GM18499 (cell line): ENCODE results near the gene SYNPO.

Source experiments
- ATAC-seq: cut with Tn5 transposase; IDR thresholded peaks from one replicate; pipeline ENCODE4 v1.9.1; 2021; ENCODE audit warnings: moderate number of reproducible peaks; ENCODE audit not compliant: insufficient read depth, unreplicated experiment

Gene SYNPO

GRCh38 chr5:150605546-150605945 lies 34.9 kb upstream of the SYNPO start:
- ATAC-seq: no peak

- no peak for ATAC-seq
These were observed 34.0 kb upstream of the SYNPO start for GRCh38 chr5:150606476-150606875.

GRCh38 chr5:150607105-150607504 lies 33.4 kb upstream of the SYNPO start:
- ATAC-seq: no peak

GRCh38 chr5:150607991-150608390 lies 32.5 kb upstream of the SYNPO start:
- ATAC-seq: no peak

GRCh38 chr5:150608991-150609390 lies 31.5 kb upstream of the SYNPO start:
- ATAC-seq: no peak

GRCh38 chr5:150609843-150610584 lies 30.4 kb upstream of the SYNPO start:
- no peak for ATAC-seq

- no peak for ATAC-seq
These were observed 29.4 kb upstream of the SYNPO start for GRCh38 chr5:150611026-150611425.

GRCh38 chr5:150612405-150612804 lies 28.1 kb upstream of the SYNPO start:
- ATAC-seq: no peak

- ATAC-seq: no peak
These were observed 27.4 kb upstream of the SYNPO start for GRCh38 chr5:150612905-150613670.

GRCh38 chr5:150613991-150614660 lies 26.3 kb upstream of the SYNPO start:
- no peak for ATAC-seq

- ATAC-seq: no peak
These were observed 25.8 kb upstream of the SYNPO start for GRCh38 chr5:150614661-150615060.

GRCh38 chr5:150615141-150615699 lies 25.2 kb upstream of the SYNPO start:
- ATAC-seq: no peak

- no peak for ATAC-seq
These were observed 24.4 kb upstream of the SYNPO start for GRCh38 chr5:150616024-150616470.

GRCh38 chr5:150616506-150616905 lies 24.0 kb upstream of the SYNPO start:
- no peak for ATAC-seq

GRCh38 chr5:150618163-150618562 lies 22.3 kb upstream of the SYNPO start:
- no peak for ATAC-seq

- ATAC-seq: no peak
These were observed 21.7 kb upstream of the SYNPO start for GRCh38 chr5:150618588-150619281.

- ATAC-seq: no peak
These were observed 20.9 kb upstream of the SYNPO start for GRCh38 chr5:150619359-150620230.

GRCh38 chr5:150621301-150621700 lies 19.2 kb upstream of the SYNPO start:
- ATAC-seq: no peak

GRCh38 chr5:150622157-150622556 lies 18.3 kb upstream of the SYNPO start:
- no peak for ATAC-seq
